Nucleus accumbens (tissue), 56 donors: ENCODE results near the gene UPK3B.
A peak's percentile ranks its signal among the peaks of the same experiment; 100 is the strongest.
"Not testable (repeated sequence)": the region's sequence is repeated elsewhere in the genome, so short reads cannot be mapped to it uniquely, and the experiment has no call there.

Experiments used
- DNase-seq, 56 donors: peaks; one replicate each; lab custom pipeline; 2025; lab: John Stamatoyannopoulos, UW

UPK3B gene

GRCh38 chr7:76511911-76512885, 1.8 kb downstream of the UPK3B start:
- not testable (repeated sequence) for DNase-seq

- DNase-seq = no peak
These were observed 2.8 kb downstream of the UPK3B start for GRCh38 chr7:76512941-76513816.

DNA sequence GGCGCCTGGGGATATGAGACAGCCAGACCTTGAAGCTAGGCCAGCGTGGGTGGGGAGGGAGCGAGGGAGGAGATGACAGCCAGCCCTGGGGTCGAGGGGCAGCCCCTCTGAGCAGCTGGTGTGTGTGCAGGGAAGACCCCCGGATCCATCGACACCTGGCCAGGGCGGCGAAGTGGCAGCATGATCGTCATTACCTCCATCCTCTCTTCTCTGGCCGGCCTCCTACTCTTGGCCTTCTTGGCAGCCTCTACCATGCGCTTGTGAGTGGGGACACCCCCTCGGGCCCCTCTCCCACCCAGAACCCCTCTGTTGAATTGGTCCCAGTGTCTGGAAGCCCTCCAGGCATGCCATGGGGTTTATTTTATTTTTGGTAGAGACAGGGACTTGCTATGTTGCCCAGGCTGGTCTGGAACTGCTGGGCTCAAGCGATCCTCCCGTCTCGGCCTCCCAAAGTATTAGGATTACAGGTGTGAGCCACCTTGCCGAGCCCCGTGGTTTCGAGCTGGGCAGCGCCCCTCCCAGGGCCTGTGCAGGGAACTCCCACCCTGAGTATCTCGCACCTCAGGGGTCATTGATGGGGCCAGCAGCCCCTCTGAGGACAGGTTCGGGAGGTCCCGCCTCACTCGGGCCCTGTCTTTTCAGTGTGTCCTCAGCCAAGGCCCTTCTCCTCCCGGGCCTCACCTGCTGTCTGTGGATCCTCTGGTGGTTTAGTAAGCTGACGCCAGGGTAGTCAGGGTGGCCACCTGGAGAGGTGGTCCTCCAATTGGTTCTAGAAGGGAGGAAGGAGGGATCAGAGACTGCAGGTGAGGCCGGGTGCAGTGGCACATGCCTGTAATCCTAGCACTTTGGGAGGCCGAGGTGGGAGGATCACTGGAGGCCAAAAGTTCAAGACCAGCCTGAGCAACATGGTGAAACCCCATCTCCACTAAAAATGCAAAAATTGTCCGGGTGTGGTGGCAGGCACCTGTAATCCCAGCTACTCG, 3.8 kb downstream of the UPK3B start:
- no peak for DNase-seq

GRCh38 chr7:76514926-76515771, 4.8 kb downstream of the UPK3B start:
- DNase-seq = no peak

GRCh38 chr7:76515999-76516443, 5.7 kb downstream of the UPK3B start:
- peak in 16 of 56 donors; percentile 3 to 55 (median 24) for DNase-seq

- not testable (repeated sequence) for DNase-seq
These were observed 6.6 kb downstream of the UPK3B start for GRCh38 chr7:76516932-76517331.

- DNase-seq = not testable (repeated sequence)
These were observed 15.8 kb downstream of the UPK3B start for GRCh38 chr7:76526183-76526582.

DNA sequence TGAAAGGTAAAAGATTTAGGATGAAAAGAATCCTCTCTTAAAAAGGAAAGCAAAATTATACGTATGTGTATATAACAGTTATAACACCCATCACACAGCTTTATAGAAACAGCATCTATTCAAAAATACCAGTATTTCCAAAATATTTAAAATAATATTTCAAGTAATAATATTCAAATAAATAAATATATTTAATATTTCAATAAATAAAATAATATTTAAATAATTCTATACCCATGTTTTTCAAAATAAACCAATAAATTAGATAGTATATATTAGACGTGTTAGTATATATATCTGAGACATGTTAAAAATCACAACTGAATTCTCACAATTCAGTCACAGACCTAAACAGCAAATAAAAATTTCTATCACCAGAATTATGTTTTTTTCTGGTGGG, 21.3 kb downstream of the UPK3B start:
- DNase-seq = not testable (repeated sequence)

- DNase-seq = not testable (repeated sequence)
These were observed 32.8 kb downstream of the UPK3B start, which contains the start of gene SPDYE16 for GRCh38 chr7:76543197-76543596. TSS of gene SPDYE16 (minus strand) at chr7:76543297. CDS start at chr7:76541459, 1,838 bp downstream.

DNA sequence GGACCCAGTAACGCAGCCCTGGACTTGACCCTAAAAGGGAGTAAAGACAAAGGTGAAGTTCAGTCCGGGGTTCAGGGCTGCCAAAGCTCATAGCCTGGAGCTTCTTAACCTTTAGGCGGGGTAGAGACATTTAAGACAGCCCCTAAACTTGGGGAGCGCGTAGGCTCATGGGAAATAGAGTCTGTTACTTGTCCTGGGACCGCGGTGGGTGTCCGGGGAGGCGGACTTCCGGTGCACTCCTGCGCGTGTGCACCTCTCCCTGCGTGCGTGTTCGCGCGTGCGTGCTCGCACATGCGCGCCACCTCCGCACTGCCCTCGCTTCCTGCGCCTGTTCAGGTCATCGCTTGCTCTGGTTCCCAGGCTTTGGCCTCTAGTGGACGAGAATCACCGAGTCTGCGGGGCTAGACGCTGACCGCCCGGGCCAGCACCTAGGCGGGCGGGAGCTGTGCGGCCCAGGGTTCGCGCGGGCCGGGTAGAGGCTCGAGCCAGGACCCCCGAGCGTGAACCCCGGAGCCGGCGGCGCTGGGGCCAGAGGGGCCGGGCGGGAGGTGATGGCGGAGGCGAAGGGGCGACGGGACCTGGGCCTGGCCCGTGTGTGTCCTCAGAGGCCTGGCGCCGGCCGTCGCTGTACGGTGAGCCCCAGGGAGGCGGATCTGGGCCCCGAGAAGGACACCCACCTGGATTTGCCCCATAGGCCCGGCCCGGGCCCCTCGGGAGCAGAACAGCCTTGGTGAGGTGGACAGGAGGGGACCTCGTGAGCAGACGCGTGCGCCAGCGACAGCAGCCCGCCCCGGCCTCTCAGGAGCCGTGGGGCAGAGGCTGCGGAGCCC, 38.9 kb downstream of the UPK3B start:
- DNase-seq = peak in 55 of 56 donors; percentile 47 to 95 (median 82)

- DNase-seq = peak in 1 of 56 donors; percentile 0
These were observed 39.5 kb downstream of the UPK3B start for GRCh38 chr7:76549855-76550248.

GRCh38 chr7:76551992-76552391, 41.6 kb downstream of the UPK3B start:
- DNase-seq = not testable (repeated sequence)

GRCh38 chr7:76559685-76560084, 49.3 kb downstream of the UPK3B start:
- not testable (repeated sequence) for DNase-seq

DNA sequence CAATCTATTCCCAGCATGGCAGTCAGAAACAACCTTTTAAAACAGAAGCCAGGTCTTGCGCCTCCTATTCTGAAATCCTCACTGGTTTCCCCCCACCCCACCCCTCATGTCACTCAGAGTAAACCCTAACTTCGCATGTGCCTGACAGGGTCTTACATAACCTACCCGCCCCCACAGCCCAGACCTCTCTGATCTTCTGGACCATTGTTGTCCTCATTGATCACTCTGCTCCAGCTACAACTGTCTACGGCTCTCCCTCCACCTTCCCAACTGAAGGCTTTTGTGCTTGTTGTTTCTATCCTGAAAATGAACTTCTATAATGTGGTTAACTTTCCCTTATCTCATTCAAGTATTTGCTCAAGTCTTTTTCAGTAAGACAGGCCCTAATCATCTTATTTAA, 49.8 kb downstream of the UPK3B start:
- DNase-seq = not testable (repeated sequence)

- not testable (repeated sequence) for DNase-seq
These were observed 51.0 kb downstream of the UPK3B start for GRCh38 chr7:76561342-76561741.

DNA sequence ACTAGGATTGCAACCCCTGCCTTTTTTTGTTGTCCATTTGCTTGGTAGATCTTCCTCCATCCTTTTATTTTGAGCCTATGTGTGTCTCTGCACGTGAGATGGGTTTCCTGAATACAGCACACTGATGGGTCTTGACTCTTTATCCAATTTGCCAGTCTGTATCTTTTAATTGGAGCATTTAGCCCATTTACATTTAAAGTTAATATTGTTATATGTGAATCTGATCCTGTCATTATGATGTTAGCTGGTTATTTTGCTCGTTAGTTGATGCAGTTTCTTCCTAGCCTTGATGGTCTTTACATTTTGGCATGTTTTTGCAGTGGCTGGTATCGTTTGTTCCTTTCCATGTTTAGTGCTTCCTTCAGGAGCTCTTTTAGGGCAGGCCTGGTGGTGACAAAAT, 54.6 kb downstream of the UPK3B start:
- DNase-seq = not testable (repeated sequence)
